Activated CD4-positive, alpha-beta T cell treated with anti-CD3 and anti-CD28 coated beads, Interleukin-2, amount 10 ng/mL, durations not matched to agents 24 days and 14 days (primary cell): ENCODE data around the gene MMP8. TPM values are rescaled to one million over a fixed set of nuclear protein-coding genes. Genes with fewer than 3 reads are reported as not detected.
"Not testable (repeated sequence)": the region's sequence is repeated elsewhere in the genome, so short reads cannot be mapped to it uniquely, and the experiment has no call there.

Experiments
- DNase-seq: peaks from one replicate; pipeline ENCODE4 v3.0.0; 2022
- H3K27ac Mint-ChIP-seq: one replicate; pipeline ENCODE4 v1.8.0; 2022; ENCODE audit warnings: mild to moderate bottlenecking, mixed read lengths
- H3K27me3 Mint-ChIP-seq: one replicate; pipeline ENCODE4 v1.8.0; 2022; ENCODE audit warnings: mixed read lengths
- H3K36me3 Mint-ChIP-seq: one replicate; pipeline ENCODE4 v1.8.0; 2022; ENCODE audit warnings: low read depth, mild to moderate bottlenecking, mixed read lengths
- H3K4me1 Mint-ChIP-seq: one replicate; pipeline ENCODE4 v1.8.0; 2021; ENCODE audit warnings: mixed read lengths
- H3K4me3 Mint-ChIP-seq: one replicate; pipeline ENCODE4 v1.8.0; 2022; ENCODE audit warnings: mild to moderate bottlenecking, moderate library complexity, mixed read lengths
- H3K9me3 Mint-ChIP-seq: one replicate; pipeline ENCODE4 v1.8.0; 2021; ENCODE audit warnings: mixed read lengths
- intact Hi-C: fragments of 100-400 bp; cut with micrococcal nuclease; formaldehyde crosslinking; loops from one replicate; pipeline ENCODE4 v1.15.1; 2023
- total RNA-seq: library from RNA; stranded (reverse); gene quantifications from 2 replicates; pipeline ENCODE4 v1.2.3, GENCODE V29; 2022

Gene MMP8
- total RNA-seq, 1 donor from 2014 or later = not detected

GRCh38 chr11:102746746-102747578, 22.2 kb upstream of the MMP8 start:
- H3K4me3 Mint-ChIP-seq, H3K36me3 Mint-ChIP-seq, H3K27ac Mint-ChIP-seq, DNase-seq, H3K27me3 Mint-ChIP-seq, intact Hi-C loops, H3K9me3 Mint-ChIP-seq, H3K4me1 Mint-ChIP-seq: not testable (repeated sequence)

GRCh38 chr11:102734650-102735049, 9.9 kb upstream of the MMP8 start:
- no peaks in the 10 kb centered on the region for H3K4me1 Mint-ChIP-seq
- intact Hi-C loops = loop anchor here (10.0 kb wide), 1 partner anchor 320 kb away; no protein-coding TSS in a partner anchor

DNA sequence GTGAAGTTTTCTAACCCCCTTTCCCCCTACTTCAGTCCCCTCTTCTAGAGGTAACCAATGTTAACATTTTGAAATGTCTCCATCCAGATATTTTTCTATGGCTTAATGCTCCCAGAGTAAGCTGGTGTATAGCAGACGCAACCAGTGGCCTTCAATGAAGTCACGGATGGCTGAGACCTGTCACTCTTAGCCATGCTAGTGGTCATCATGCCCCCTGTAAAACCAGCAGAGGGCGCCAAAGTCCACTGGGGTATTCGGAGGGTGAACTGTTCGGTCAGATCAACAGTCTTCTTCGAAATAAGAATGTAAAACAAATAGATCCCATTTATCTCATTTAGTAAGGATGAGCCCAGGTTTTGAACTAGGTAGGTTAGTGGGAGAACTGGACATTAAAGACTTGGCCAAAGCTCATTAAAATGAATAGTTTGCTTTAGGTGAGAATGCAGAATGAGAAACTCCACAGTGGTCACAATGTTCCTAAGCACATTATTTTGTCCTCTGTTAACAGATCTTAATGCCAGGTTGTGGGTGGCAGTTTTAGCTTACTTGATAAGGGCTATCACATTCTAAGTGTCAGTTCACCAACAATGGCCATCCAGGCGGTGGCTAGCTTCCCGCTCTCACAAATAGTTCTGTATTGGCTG, 8.6 kb upstream of the MMP8 start:
- Mint-ChIP-seq H3K27ac (no peak overlapping the region), H3K4me1 (no peaks in the 10 kb centered on the region), H3K4me3 (no peak overlapping the region), H3K36me3 (no peaks in the 10 kb centered on the region), H3K9me3 (no peaks in the 10 kb centered on the region), H3K27me3 (peaks cover 18% of the 10 kb centered on the region)
- DNase-seq = peak; percentile 83
- intact Hi-C loops = loop anchor here (1.0 to 10.0 kb wide), 2 partner anchors 208 to 321 kb away; no protein-coding TSS in a partner anchor

More at GRCh38 chr11:102734650-102735049, 9.9 kb upstream of the MMP8 start:
- no peak for DNase-seq
- Mint-ChIP-seq H3K9me3 (no peaks in the 10 kb centered on the region), H3K36me3 (no peaks in the 10 kb centered on the region), H3K4me3 (no peak overlapping the region), H3K27ac (no peak overlapping the region), H3K27me3 (peaks cover 16% of the 10 kb centered on the region)

- not testable (repeated sequence) for H3K4me1 Mint-ChIP-seq, DNase-seq, H3K4me3 Mint-ChIP-seq, H3K36me3 Mint-ChIP-seq, H3K27ac Mint-ChIP-seq, H3K9me3 Mint-ChIP-seq
- intact Hi-C loops = loop anchor here (10.0 kb wide), 1 partner anchor 324 kb away; no protein-coding TSS in a partner anchor
- peaks cover 15% of the 10 kb centered on the region for H3K27me3 Mint-ChIP-seq
Observed at GRCh38 chr11:102730944-102731343, 6.2 kb upstream of the MMP8 start.

GRCh38 chr11:102729849-102730815, 5.4 kb upstream of the MMP8 start:
- DNase-seq = no peak
- H3K9me3 Mint-ChIP-seq = no peaks in the 10 kb centered on the region
- no peaks in the 10 kb centered on the region for H3K36me3 Mint-ChIP-seq
- intact Hi-C loops = loop anchor here (10.0 kb wide), 1 partner anchor 325 kb away; no protein-coding TSS in a partner anchor
- H3K4me3 Mint-ChIP-seq = no peak overlapping the region
- H3K27me3 Mint-ChIP-seq = peaks cover 14% of the 10 kb centered on the region
- H3K4me1 Mint-ChIP-seq = no peaks in the 10 kb centered on the region
- H3K27ac Mint-ChIP-seq = no peak overlapping the region

DNA sequence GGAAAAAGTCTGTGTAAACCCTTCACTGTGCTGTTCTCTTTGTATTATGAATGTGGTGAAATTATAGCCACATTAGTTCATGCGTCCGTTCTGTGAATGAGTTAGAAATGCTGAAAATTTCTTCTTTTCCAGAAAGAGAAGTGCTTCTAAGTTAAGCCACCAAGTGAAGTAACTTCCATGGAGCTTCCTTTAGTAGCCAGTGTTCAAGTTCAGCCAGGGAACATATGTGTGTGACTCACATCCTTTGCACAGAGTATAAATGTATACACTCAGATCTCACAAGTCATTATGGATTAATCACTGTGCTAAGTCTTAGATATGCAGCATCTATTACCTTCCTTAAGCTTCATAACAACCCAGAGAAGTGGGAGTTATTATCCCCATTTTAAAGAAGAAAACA, 3.1 kb upstream of the MMP8 start:
- H3K27me3 Mint-ChIP-seq = peaks cover 4% of the 10 kb centered on the region
- intact Hi-C loops = no loop called here
- no peak for DNase-seq
- no peaks in the 10 kb centered on the region for H3K36me3 Mint-ChIP-seq
- H3K9me3 Mint-ChIP-seq = no peaks in the 10 kb centered on the region
- H3K27ac Mint-ChIP-seq = no peak overlapping the region
- H3K4me1 Mint-ChIP-seq = no peaks in the 10 kb centered on the region
- H3K4me3 Mint-ChIP-seq = no peak overlapping the region

GRCh38 chr11:102722821-102723220, 1.9 kb downstream of the MMP8 start:
- H3K9me3 Mint-ChIP-seq = no peaks in the 10 kb centered on the region
- intact Hi-C loops = no loop called here
- H3K4me3 Mint-ChIP-seq = no peak overlapping the region
- H3K27ac Mint-ChIP-seq = no peak overlapping the region
- H3K4me1 Mint-ChIP-seq = no peaks in the 10 kb centered on the region
- H3K27me3 Mint-ChIP-seq = peaks cover 3% of the 10 kb centered on the region
- DNase-seq = no peak
- no peaks in the 10 kb centered on the region for H3K36me3 Mint-ChIP-seq

GRCh38 chr11:102719620-102720277, 5.0 kb downstream of the MMP8 start:
- Mint-ChIP-seq H3K27ac (no peak overlapping the region), H3K4me1 (no peaks in the 10 kb centered on the region), H3K4me3 (no peak overlapping the region), H3K9me3 (no peaks in the 10 kb centered on the region), H3K36me3 (no peaks in the 10 kb centered on the region), H3K27me3 (peaks cover 7% of the 10 kb centered on the region)
- intact Hi-C loops = no loop called here
- no peak for DNase-seq

GRCh38 chr11:102717280-102717679, 7.5 kb downstream of the MMP8 start:
- Mint-ChIP-seq H3K27ac (no peak overlapping the region), H3K4me1 (no peaks in the 10 kb centered on the region), H3K9me3 (no peaks in the 10 kb centered on the region), H3K36me3 (no peaks in the 10 kb centered on the region), H3K4me3 (no peak overlapping the region), H3K27me3 (peaks cover 7% of the 10 kb centered on the region)
- no peak for DNase-seq
- intact Hi-C loops = no loop called here

DNA sequence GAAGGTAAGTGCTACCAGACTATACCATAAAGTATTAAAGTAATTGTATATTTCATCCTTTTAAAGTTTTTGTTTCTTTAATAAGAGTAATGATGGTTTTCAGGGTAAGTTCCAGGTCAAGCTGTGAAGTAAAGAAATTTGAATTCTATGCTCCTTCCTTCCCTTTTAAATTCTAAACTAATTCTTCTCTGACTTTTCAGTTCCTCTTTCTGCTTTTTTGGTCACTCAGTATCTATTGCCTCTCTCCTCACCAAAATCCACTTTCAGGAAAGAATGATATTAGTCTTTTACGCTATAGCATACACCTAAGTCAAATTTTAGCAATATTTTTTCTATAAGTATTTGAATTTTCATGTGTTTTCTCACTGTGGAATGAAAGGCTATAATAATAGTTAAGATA, 8.2 kb downstream of the MMP8 start:
- Mint-ChIP-seq H3K9me3 (no peaks in the 10 kb centered on the region), H3K27me3 (peaks cover 7% of the 10 kb centered on the region), H3K27ac (no peak overlapping the region), H3K4me1 (no peaks in the 10 kb centered on the region), H3K4me3 (no peak overlapping the region), H3K36me3 (no peaks in the 10 kb centered on the region)
- DNase-seq = no peak
- intact Hi-C loops = no loop called here

DNA sequence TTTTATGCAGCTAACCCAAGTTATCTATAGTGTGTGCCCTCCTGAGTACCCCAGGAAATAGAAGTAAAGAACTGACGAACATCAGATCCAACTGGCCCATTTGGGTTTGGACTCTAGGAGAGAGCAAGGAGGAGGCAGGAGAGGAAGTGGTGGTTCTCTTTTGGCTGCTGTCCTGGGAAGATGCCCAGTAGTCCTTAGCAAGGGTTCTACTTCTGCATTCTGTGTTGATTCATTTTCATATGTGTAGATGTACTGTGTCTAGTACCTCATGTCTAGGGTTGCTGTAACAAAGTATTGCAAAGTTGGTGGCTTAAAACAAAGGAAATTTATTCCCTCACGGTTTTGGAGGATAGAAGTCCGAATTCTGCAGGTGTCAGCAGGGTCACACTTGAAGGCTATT, 12.6 kb downstream of the MMP8 start:
- Mint-ChIP-seq H3K4me3 (no peak overlapping the region), H3K27ac (no peak overlapping the region), H3K4me1 (no peaks in the 10 kb centered on the region), H3K9me3 (no peaks in the 10 kb centered on the region), H3K36me3 (no peaks in the 10 kb centered on the region), H3K27me3 (peaks cover 12% of the 10 kb centered on the region)
- intact Hi-C loops = no loop called here
- no peak for DNase-seq

GRCh38 chr11:102709201-102709945, 15.4 kb downstream of the MMP8 start:
- H3K4me3 Mint-ChIP-seq = no peak overlapping the region
- H3K36me3 Mint-ChIP-seq = no peaks in the 10 kb centered on the region
- no peaks in the 10 kb centered on the region for H3K4me1 Mint-ChIP-seq
- no peak for DNase-seq
- no peak overlapping the region for H3K27ac Mint-ChIP-seq
- H3K9me3 Mint-ChIP-seq = no peaks in the 10 kb centered on the region
- H3K27me3 Mint-ChIP-seq = peaks cover 9% of the 10 kb centered on the region
- intact Hi-C loops = no loop called here

- DNase-seq = no peak
- Mint-ChIP-seq H3K4me3 (no peak overlapping the region), H3K9me3 (no peaks in the 10 kb centered on the region), H3K4me1 (no peaks in the 10 kb centered on the region), H3K27me3 (peaks cover 9% of the 10 kb centered on the region), H3K27ac (no peak overlapping the region), H3K36me3 (no peaks in the 10 kb centered on the region)
- intact Hi-C loops = no loop called here
Observed at GRCh38 chr11:102708654-102709053, 16.1 kb downstream of the MMP8 start.
